HepG2 (cell line): ENCODE results near the gene PISD. TPM values are rescaled to one million over a fixed set of nuclear protein-coding genes. Genes with fewer than 3 reads are reported as not detected.
A peak's percentile ranks its signal among the peaks of the same experiment; 100 is the strongest.

Experiments used
- ARHGAP35 ChIP-seq: sonication (generic); formaldehyde crosslinking; IDR thresholded peaks from 2 replicates; pipeline ENCODE4 v1.9.0; 2022; ENCODE audit warnings: mild to moderate bottlenecking, inconsistent platforms, moderate library complexity, missing genetic modification reagents, borderline replicate concordance
- CHD4 ChIP-seq: fragments of 200-600 bp; sonication (generic); IDR thresholded peaks from 2 replicates; pipeline ENCODE4 v1.7.0; 2017; ENCODE audit warnings: mild to moderate bottlenecking, low read length, borderline replicate concordance
- EEA1 ChIP-seq: sonication (generic); formaldehyde crosslinking; IDR thresholded peaks from 2 replicates; pipeline ENCODE4 v1.5.1; 2020; ENCODE audit warnings: mild to moderate bottlenecking, missing genetic modification reagents, borderline replicate concordance
- FOXC1 ChIP-seq: sonication (generic); formaldehyde crosslinking; IDR thresholded peaks from 2 replicates; pipeline ENCODE4 v1.8.0; 2022; ENCODE audit warnings: mild to moderate bottlenecking, missing genetic modification reagents, borderline replicate concordance
- ISL2 ChIP-seq: sonication (generic); formaldehyde crosslinking; IDR thresholded peaks from 2 replicates; pipeline ENCODE4 v1.5.0; 2020; ENCODE audit warnings: missing genetic modification reagents
- KLF15 ChIP-seq: sonication (generic); formaldehyde crosslinking; IDR thresholded peaks from 2 replicates; pipeline ENCODE4 v1.8.1; 2023; ENCODE audit warnings: borderline replicate concordance, mild to moderate bottlenecking, inconsistent platforms, missing genetic modification reagents, mixed read lengths
- MED8 ChIP-seq: sonication (generic); formaldehyde crosslinking; IDR thresholded peaks from 2 replicates; pipeline ENCODE4 v1.8.1; 2023; ENCODE audit warnings: mild to moderate bottlenecking, missing genetic modification reagents; ENCODE audit not compliant: insufficient replicate concordance
- MEF2D ChIP-seq: sonication (generic); formaldehyde crosslinking; IDR thresholded peaks from 2 replicates; pipeline ENCODE4 v1.5.1; 2020; ENCODE audit warnings: mild to moderate bottlenecking, missing genetic modification reagents
- MIER3 ChIP-seq: IDR thresholded peaks from 2 replicates; pipeline ENCODE4 v1.6.1; 2016; ENCODE audit warnings: missing compliant biosample characterization, borderline replicate concordance
- NFYB ChIP-seq: sonication (generic); formaldehyde crosslinking; IDR thresholded peaks from 2 replicates; pipeline ENCODE4 v1.4.0; 2020; ENCODE audit warnings: missing genetic modification reagents
- ONECUT2 ChIP-seq: sonication (generic); formaldehyde crosslinking; IDR thresholded peaks from 2 replicates; pipeline ENCODE4 v1.4.0; 2020; ENCODE audit warnings: missing genetic modification reagents
- POLR2A ChIP-seq, 2 experiments: IDR thresholded peaks; 2 replicates each; pipeline ENCODE4 v1.6.1; 2011; ENCODE audit warnings: low read depth in 2 of 2, low read length in 2 of 2, mild to moderate bottlenecking in 1 of 2, moderate library complexity in 1 of 2; ENCODE audit not compliant: insufficient read depth in 1 of 2
- SIX1 ChIP-seq: sonication (generic); formaldehyde crosslinking; IDR thresholded peaks from 2 replicates; pipeline ENCODE4 v1.4.0; 2020; ENCODE audit warnings: missing genetic modification reagents, borderline replicate concordance
- SRSF4 ChIP-seq: fragments of 200-400 bp; formaldehyde crosslinking; IDR thresholded peaks from one replicate; pipeline ENCODE4 v1.6.1; 2018; ENCODE audit warnings: mild to moderate bottlenecking, low read depth, low read length, moderate library complexity; ENCODE audit not compliant: poor library complexity, severe bottlenecking
- THRA ChIP-seq: sonication (generic); formaldehyde crosslinking; IDR thresholded peaks from 2 replicates; pipeline ENCODE4 v1.4.0; 2020; ENCODE audit warnings: missing genetic modification reagents, borderline replicate concordance
- U2AF1 ChIP-seq: fragments of 200-400 bp; formaldehyde crosslinking; optimal IDR thresholded peaks from 2 replicates; pipeline ENCODE3; 2017; ENCODE audit warnings: mild to moderate bottlenecking, low read depth, low read length
- ZBTB38 ChIP-seq: sonication (generic); formaldehyde crosslinking; IDR thresholded peaks from 2 replicates; pipeline ENCODE4 v1.5.1; 2020; ENCODE audit warnings: mild to moderate bottlenecking, missing genetic modification reagents
- ZBTB42 ChIP-seq: sonication (generic); formaldehyde crosslinking; IDR thresholded peaks from 2 replicates; pipeline ENCODE4 v1.5.0; 2020; ENCODE audit warnings: mild to moderate bottlenecking, missing genetic modification reagents
- ZNF296 ChIP-seq: sonication (generic); formaldehyde crosslinking; conservative IDR thresholded peaks from 2 replicates; pipeline ENCODE4 v1.5.0; 2020; ENCODE audit warnings: mild to moderate bottlenecking, missing genetic modification reagents
- ZNF704 ChIP-seq: sonication (generic); formaldehyde crosslinking; IDR thresholded peaks from 2 replicates; pipeline ENCODE4 v1.8.1; 2023; ENCODE audit warnings: mild to moderate bottlenecking, inconsistent platforms, moderate library complexity, missing genetic modification reagents, borderline replicate concordance
- polyA plus RNA-seq, 8 experiments: library from polyadenylated mRNA; depleted of rRNA in 3 of 8; stranded (reverse) in 7 of 8; unstranded in 1 of 8; fragments of >200 nt; fragmentation: Illumina TruSeq in 4 of 8; extraction: Trizol in 4 of 8; gene quantifications; 2 replicates each; pipeline versions ENCODE4 v1.2.1 to v1.2.3, GENCODE V29; 2011 to 2016; ENCODE audit warnings: low read depth in 4 of 8, missing spikeins in 1 of 8, mixed read lengths in 1 of 8; ENCODE audit not compliant: insufficient read depth in 1 of 8
- total RNA-seq, 5 experiments: library from RNA; depleted of rRNA; stranded (reverse); fragments of >200 nt; fragmentation: Illumina TruSeq; extraction: Trizol; gene quantifications; 2 replicates each; pipeline ENCODE4 v1.2.3, GENCODE V29; 2016; ENCODE audit warnings: low read depth in 1 of 5
- TF ChIP-seq, protein P1 (sequence below): sonication (generic); formaldehyde crosslinking; IDR thresholded peaks from 2 replicates; pipeline ENCODE4 v1.5.1; 2020; ENCODE audit warnings: mild to moderate bottlenecking, missing genetic modification reagents

Gene PISD
- total and polyA plus RNA-seq, 2 of the 13 experiments (the other 11 are each of a cell fraction or from before 2014, with no cell fraction given): 30.1 to 47.7 TPM

DNA sequence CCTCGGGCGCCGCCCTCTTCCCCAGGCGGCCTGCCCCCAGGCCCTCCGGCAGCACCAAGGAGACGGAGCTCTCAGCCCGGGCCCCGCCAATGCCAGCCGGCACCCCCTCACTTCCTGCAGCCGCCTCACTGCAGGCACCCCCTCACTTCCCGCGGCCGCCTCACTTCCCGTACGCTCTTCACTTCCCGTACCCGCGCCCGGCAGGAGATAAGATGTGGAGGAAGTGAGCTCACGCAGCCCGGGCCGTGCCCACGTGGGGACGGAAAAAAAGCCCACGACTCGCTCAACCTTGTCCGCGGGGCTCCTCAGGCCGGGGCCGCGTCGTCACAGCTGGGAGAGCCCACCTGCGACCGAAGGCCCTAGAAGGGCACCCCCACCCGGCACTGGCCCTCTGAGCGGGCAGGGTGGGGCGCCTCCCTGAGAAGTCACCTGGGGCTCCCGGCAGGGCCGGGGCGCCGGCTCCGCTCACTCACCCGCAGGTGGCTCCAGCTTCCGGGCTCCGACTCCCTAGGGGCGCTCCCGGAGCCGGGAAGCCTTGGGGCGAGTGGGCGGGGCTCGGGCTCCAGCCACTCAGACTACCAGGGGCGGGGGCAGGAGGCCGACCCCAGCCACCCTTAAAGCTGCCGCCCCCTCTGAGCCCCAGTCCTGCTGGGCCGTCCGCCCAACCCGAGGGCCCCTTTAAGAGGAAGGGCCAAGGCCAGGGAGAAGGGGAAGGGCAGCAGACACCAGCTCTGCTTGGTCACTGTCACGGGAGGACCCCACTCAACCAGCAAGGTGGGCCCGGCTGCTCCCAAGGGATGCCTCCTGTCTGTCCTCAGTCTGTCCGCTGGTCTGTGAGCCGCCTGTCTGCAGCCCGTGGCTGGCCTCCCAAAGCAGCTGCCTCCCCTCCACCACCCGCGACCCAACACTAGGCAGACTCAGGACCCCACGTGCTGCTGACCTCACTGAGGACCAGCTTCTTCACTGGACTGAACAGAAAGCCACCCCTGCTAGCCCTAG is 31.4 kb downstream of the PISD start (continued):
- TF ChIP-seq POLR2A (IDR thresholded peaks at IDR 0.05; ENCODE audit: insufficient read depth in 1 of 2, low read depth in 2 of 2, low read length in 2 of 2): peak; percentile 55 to 56; a peak in 3 of 4 replicates
- TF ChIP-seq ONECUT2 (CRISPR knock-in tag): no peak
- TF ChIP-seq ZBTB38: peak; percentile 66; the same call in 1 of the 2 replicates
- no peak for TF ChIP-seq MED8
- no peak for TF ChIP-seq ZNF296 (CRISPR knock-in tag)
- TF ChIP-seq, protein P1, sequence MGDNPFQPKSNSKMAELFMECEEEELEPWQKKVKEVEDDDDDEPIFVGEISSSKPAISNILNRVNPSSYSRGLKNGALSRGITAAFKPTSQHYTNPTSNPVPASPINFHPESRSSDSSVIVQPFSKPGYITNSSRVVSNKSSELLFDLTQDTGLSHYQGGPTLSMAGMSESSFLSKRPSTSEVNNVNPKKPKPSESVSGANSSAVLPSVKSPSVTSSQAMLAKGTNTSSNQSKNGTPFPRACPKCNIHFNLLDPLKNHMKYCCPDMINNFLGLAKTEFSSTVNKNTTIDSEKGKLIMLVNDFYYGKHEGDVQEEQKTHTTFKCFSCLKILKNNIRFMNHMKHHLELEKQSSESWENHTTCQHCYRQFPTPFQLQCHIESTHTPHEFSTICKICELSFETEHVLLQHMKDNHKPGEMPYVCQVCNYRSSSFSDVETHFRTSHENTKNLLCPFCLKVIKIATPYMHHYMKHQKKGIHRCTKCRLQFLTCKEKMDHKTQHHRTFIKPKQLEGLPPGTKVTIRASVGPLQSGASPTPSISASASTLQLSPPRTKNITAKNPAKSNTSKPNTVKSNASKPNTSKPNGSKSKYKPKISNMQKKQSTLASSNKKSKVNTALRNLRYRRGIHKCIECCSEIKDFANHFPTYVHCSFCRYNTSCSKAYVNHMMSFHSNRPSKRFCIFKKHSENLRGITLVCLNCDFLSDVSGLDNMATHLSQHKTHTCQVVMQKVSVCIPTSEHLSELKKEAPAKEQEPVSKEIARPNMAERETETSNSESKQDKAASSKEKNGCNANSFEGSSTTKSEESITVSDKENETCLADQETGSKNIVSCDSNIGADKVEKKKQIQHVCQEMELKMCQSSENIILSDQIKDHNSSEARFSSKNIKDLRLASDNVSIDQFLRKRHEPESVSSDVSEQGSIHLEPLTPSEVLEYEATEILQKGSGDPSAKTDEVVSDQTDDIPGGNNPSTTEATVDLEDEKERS (CRISPR knock-in tag): no peak
- no peak for TF ChIP-seq U2AF1
- TF ChIP-seq SIX1 (CRISPR knock-in tag): no peak
- TF ChIP-seq NFYB (CRISPR knock-in tag): peak; percentile 73
- 0 out of 2 replicates have a peak, but pooled peaks have one; percentile 5 for TF ChIP-seq KLF15
- TF ChIP-seq FOXC1 (CRISPR knock-in tag): peak; percentile 6
- no peak for TF ChIP-seq SRSF4
- TF ChIP-seq ARHGAP35 (CRISPR knock-in tag): peak; percentile 34; the same call in 1 of the 2 replicates
- TF ChIP-seq ISL2 (CRISPR knock-in tag): no peak
- TF ChIP-seq ZNF704 (CRISPR knock-in tag): 0 out of 2 replicates have a peak, but pooled peaks have one; percentile 48
- TF ChIP-seq THRA: no peak
- TF ChIP-seq EEA1: no peak
- no peak for TF ChIP-seq CHD4
- 0 out of 2 replicates have a peak, but pooled peaks have one; percentile 23 for TF ChIP-seq MEF2D
- TF ChIP-seq MIER3 (CRISPR knock-in tag): 0 out of 2 replicates have a peak, but pooled peaks have one; percentile 37
- no peak for TF ChIP-seq ZBTB42
